HEK293T (cell line): ENCODE measurements around the gene HSPB6.

Source experiments
- ARNT ChIP-seq: fragments of 450-650 bp; IDR thresholded peaks from 2 replicates; pipeline ENCODE4 v1.6.1; 2017; ENCODE audit warnings: mild to moderate bottlenecking
- BHLHE40 ChIP-seq: fragments of 450-650 bp; IDR thresholded peaks from 2 replicates; pipeline ENCODE4 v1.6.1; 2016; ENCODE audit warnings: mild to moderate bottlenecking, moderate library complexity, borderline replicate concordance
- ELF4 ChIP-seq: fragments of 450-650 bp; IDR thresholded peaks from 2 replicates; pipeline ENCODE4 v1.6.1; 2017; ENCODE audit warnings: antibody characterized with exemption
- FOXA1 ChIP-seq: fragments of 450-650 bp; IDR thresholded peaks from 2 replicates; pipeline ENCODE4 v1.6.1; 2016; ENCODE audit warnings: mild to moderate bottlenecking
- FOXK2 ChIP-seq: fragments of 450-650 bp; IDR thresholded peaks from 2 replicates; pipeline ENCODE4 v1.6.1; 2016; ENCODE audit warnings: mild to moderate bottlenecking
- FOXM1 ChIP-seq: fragments of 450-650 bp; IDR thresholded peaks from 2 replicates; pipeline ENCODE4 v1.6.1; 2017; ENCODE audit warnings: mild to moderate bottlenecking, borderline replicate concordance
- LEF1 ChIP-seq: fragments of 450-650 bp; IDR thresholded peaks from 2 replicates; pipeline ENCODE4 v1.6.1; 2017; ENCODE audit warnings: mild to moderate bottlenecking, borderline replicate concordance
- NFRKB ChIP-seq: fragments of 450-650 bp; IDR thresholded peaks from 2 replicates; pipeline ENCODE4 v1.6.1; 2016; ENCODE audit warnings: mild to moderate bottlenecking, moderate library complexity
- SP1 ChIP-seq: fragments of 450-650 bp; IDR thresholded peaks from 2 replicates; pipeline ENCODE4 v1.6.1; 2017
- SUZ12 ChIP-seq: fragments of 450-650 bp; IDR thresholded peaks from 2 replicates; pipeline ENCODE4 v1.6.1; 2016; ENCODE audit warnings: mild to moderate bottlenecking
- TARDBP ChIP-seq: fragments of 450-650 bp; IDR thresholded peaks from 2 replicates; pipeline ENCODE4 v1.6.1; 2016
- ZNF384 ChIP-seq: fragments of 450-650 bp; IDR thresholded peaks from 2 replicates; pipeline ENCODE4 v1.6.1; 2016
- TF ChIP-seq, protein P1 (sequence below): fragments of 450-650 bp; IDR thresholded peaks from 2 replicates; pipeline ENCODE4 v1.6.1; 2016

DNA sequence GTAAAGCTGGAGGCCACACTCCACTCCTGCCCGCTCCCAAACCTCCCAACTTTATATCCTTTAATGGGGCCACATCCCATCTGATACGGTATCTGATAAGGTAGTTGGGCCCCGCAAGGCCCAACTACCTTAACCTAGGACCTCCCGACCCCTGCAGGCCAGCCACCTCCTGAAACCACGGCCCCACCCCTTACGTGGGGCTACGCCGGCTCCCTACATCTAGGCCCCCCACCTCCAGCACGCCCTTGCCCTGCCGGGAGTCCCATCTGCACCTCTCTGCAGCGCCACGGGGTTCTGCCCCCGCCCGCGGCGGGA, 16.8 kb downstream of the HSPB6 start:
- TF ChIP-seq LEF1 (no peak), SP1 (no peak), FOXA1 (no peak), ARNT (no peak), BHLHE40 (no peak), FOXM1 (no peak), ZNF384 (no peak), NFRKB (no peak), SUZ12 (no peak), FOXK2 (no peak), TARDBP (no peak), ELF4 (no peak)
- TF ChIP-seq, protein P1, sequence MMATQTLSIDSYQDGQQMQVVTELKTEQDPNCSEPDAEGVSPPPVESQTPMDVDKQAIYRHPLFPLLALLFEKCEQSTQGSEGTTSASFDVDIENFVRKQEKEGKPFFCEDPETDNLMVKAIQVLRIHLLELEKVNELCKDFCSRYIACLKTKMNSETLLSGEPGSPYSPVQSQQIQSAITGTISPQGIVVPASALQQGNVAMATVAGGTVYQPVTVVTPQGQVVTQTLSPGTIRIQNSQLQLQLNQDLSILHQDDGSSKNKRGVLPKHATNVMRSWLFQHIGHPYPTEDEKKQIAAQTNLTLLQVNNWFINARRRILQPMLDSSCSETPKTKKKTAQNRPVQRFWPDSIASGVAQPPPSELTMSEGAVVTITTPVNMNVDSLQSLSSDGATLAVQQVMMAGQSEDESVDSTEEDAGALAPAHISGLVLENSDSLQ, result no peak
